DMS 273 (cell line): Measurements from ENCODE around the gene CD93.
A peak's percentile ranks its signal among the peaks of the same experiment; 100 is the strongest.

Experiments
- DNase-seq: peaks from one replicate; lab custom pipeline; 2025; ENCODE audit not compliant: unreplicated experiment; lab: John Stamatoyannopoulos, UW

Gene CD93

DNA sequence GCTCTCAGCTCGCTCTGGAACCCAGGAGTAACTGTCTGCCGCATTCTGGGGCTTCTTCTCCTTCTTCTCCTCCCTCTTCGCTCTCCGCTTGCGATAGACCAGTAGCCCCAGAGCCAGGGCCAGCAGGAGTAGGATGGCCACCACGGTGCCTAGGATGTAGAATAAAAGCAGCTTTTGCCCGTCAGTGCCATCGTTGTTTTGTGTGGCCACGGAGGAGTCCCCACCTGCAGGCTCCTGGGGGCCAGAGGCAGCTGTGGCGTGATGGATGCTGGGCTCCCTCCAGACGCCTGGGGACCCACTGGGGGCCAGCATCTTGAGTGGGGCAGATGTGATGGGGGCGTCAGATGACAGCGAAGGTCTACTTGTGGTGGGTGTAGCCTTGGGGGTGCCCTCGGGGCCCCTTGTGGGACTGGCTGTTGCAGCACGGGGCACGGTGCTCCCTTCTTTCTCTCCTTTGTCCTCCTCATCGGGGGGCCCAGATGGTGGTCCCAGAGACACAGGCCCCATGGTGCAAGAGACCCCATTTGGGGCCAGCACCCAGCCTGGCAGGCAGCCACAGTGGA lies 1.8 kb downstream of the CD93 start:
- DNase-seq, result no peak

DNA sequence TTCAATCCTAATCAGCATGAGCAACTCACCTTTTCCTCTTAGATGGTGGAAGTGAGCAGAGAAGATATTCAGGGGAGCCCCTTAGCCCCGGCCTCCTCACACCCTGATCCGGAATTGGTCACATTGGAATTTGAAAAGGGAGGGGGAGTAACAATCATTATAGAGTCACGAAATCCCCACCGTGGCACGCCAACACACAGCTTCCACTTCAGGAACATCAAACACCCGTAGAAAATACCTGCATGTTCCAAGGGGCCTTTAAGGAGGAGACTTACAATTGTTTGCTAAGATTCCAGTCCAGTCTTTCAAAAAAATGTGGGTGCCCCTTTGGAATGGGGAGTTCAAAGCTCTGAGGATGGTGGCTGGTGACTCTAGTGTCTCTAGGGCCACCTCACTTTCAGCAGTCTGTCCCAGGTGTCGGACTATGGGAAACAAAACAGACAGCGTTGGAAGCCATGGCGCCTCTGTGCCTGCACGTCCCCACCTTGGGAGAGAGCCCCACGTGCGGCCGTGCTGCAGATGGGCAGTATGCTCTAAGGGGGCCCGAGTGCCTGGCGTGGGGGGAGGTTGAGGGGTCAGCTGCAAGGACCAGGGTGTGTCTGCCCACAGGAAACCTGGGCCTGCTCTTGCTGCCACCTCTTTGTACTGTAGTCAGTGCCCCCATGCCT lies 2.4 kb downstream of the CD93 start:
- DNase-seq, result no peak

DNA sequence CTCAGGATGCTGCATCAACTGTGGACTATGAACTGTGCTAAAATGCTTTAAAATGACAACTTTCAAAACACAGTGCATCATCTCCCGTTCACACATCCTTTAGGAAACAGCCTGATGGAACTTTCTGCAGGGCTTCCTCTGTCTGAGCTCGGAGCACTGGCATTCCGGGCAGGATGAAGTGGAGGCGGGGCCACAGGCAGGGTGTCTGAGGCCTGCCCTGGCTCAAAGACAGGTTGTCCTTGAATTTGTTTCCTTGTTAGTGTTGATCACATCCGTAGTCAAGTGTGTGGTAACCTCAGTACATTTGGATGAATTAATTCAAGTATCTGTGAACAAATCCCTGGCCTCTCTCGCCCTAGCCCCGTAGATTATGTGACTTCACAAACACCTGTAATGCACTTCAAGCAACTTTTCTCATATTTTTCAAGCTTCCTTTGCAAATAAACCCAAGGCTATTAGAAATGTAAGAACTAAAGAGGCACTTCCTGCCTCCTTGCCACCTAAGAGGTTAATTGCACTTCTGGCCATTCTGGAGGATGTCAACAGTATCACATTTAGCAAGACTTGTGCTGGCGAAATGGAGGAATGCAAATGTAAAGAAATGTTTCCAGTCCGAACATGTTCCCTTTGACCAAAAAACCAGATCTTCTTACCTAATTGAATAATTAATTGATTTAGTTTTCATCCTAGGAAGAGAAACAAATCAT lies 3.1 kb downstream of the CD93 start:
- no peak for DNase-seq

GRCh38 chr20:23081263-23081819 lies 4.8 kb downstream of the CD93 start:
- DNase-seq, result no peak

GRCh38 chr20:23080521-23080920 lies 5.6 kb downstream of the CD93 start:
- no peak for DNase-seq

DNA sequence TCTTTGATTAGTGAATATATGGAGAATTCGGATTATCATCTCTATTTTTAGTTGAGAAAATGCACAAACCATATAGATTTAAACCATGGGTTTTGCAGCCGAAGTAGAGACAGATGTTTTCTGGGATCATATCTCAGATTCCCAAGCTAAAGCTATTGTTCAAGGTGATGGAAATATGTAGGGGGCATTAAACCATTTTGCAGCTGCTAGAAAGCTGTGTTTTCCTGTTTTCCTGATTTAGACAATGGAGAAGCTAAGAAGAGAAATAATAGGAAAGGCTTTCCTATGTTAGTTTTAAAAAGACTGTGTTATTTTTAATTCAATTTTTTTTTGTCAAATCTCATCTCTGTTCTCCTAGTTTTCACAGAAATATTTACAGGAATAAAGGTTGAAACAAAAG lies 6.2 kb downstream of the CD93 start:
- DNase-seq, result no peak

DNA sequence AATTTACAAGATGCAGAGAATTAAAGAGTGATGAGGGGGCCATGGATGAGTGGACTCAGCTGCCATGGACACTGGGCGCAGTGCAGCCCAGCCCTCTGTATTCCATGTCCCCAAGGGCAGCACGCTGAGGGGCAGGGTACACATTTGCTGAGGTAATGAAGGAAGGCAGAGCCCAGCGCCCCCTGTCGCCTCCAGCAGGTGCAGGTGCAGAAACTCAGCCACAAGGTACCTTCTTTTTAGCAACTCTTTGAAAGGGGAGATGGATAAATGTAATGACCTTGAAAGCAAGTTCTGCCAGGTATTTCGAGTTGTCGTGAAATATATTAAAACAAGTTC lies 7.1 kb downstream of the CD93 start:
- peak; percentile 43 for DNase-seq

- no peak for DNase-seq
Measured at GRCh38 chr20:23078351-23079015, 7.6 kb downstream of the CD93 start.

DNA sequence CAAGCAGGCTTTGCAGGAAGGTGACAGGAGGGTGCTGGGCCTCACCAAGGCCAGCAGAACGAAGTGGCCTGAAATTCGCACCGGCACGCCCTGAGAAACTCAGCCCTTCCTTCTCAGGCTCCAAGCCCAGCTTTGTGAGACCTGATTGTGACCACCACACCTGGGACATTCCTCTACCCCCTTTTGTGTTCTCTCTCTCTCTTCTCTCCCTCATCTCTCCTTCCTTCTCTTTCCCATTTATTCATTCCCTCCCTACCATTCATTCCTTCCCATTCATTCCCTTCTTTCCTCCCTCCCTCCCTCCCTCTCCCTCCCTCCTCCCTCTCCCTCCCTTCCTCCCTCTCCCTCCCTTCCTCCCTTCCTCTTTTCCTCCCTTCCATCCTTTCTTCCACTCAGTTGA lies 8.8 kb downstream of the CD93 start:
- no peak for DNase-seq

DNA sequence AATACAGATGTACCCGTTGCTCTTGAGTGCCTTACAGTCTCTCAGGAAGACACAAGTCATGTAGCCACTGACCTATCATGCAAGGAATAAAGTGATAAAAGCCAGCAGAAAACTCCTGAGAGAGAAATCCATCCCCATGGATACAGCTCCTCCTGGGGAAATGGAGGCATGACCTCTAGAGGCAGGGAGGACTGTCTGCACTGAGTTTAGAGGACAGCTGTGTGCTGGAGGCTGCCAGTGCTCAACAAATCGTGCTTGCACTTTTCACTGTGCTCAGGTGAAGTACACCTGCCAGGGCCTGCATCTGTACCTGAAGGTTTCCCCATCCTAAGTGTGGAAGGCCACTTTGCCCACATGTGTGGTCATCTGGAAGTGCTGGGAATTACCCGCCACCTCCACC lies 12.1 kb downstream of the CD93 start:
- DNase-seq, result no peak

GRCh38 chr20:23072892-23073586 lies 13.1 kb downstream of the CD93 start:
- DNase-seq, result no peak

GRCh38 chr20:23071996-23072395 lies 14.1 kb downstream of the CD93 start:
- DNase-seq, result no peak

DNA sequence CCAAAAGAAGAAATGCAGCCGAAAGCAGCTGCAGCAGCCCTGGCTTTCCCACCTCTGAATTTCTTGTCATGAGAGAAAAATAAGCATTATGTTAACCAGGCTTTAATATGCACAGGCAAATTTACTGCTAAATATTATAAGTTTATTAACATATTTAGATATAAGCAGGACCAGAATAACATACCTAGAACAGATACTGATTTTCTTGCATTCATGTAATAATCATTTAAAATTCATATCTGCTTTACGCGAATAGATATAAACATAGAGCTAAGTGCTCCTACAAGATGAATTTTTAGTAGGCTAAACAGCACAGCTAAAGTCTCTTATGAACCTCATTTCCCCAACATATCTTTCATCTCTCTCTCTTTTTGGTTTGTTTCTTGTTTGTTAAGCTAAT lies 14.7 kb downstream of the CD93 start:
- DNase-seq, result no peak

- no peak for DNase-seq
Measured at GRCh38 chr20:23069108-23069507, 17.0 kb downstream of the CD93 start.

- DNase-seq, result no peak
Measured at GRCh38 chr20:23068283-23068682, 17.8 kb downstream of the CD93 start.

DNA sequence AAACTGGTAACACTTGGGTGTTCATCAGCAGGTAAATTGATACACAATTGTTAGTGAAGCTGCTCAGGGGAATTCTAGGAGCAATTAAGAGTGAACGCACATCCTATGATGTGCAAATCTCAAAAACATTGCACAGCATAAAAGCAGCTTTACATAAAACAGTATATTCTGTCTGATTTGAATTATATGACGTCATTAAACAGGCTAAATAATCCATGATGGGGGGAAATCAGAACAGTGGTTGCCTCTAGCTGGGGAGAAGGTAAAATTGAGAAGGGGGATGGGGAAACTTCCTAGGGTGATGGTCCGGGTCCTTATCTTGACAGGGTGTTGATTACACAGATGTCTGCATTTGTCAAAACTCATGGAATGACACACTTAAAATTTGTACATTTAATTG lies 19.4 kb downstream of the CD93 start:
- no peak for DNase-seq

DNA sequence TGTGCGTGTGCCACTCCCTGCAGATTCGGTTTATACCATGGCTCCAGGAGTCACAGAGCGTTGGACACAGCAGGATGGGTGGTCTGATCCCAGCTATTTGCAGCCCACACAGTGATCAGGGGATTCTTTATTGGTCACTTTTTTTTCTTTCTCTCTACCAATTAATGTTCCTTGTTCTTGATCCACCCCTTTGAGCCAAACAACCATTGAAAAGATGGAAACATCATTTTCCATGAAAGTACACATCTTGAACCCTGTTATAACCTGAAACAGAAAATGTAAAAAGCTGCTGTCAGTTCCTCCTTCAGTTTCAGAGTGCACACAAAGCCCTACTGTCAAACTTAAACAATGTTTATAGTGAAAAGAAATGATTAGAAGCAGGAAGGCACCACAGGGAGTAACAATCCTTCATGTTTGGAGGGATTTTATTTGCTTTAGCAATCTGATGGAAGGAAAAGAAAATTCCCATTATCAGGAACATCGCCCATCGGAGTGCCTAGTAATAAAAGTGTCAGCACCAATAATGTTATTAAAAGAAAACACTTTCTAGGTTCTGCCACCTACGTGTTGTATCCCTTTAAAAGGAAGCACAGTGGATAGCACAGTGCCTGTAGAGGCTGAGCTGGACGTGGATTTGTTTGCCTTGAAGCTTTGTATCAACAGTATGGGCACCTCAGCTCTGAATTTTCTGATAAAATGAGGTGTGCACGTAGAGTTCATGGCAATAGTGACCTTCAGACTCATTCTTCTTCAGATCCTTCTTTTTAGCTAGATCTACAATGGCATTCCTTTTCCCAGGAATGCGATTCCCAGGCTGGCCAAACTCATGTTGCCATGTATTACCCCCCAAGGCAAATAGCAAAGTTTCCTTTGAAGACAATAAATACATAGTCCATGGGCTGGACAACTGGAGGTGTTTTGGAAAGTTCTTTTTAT lies 20.6 kb downstream of the CD93 start:
- DNase-seq, result no peak

DNA sequence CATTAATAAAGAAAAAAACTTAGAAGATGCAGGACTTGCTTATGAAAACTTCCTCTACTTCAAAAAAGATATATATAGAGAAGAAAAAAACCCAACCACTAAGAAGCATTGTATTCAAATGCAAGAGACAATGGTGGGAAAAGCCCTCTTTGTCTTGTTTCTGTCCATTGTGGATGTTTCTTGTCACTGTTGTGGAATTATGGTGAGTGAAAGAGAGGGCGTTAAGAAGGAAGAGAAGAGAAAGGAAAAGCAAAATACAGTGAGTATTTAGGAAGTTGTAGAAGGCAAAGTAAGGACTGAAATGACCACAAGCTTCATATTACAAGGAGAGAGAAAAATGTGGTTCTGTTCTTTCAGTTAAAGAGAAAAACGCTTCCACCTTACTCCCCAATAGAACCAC lies 22.5 kb downstream of the CD93 start:
- no peak for DNase-seq

DNA sequence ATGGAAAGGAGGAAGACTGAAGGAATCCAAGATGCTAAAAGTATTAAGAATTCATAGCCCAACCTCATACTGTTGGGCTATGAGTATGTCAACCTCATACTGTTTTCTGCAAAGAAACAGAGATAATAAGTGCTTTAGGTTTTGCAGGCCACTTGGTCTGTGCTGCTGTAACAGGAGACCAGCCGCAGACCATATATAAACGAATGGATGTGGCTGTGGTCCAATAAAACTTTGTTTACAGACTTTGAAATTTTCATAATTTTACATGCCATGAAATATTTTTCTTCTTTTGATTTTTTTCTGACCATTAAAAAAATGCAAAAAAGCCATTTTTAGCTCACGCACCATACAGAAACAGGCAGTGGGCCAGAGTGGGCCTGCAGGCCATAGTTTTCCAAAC lies 23.0 kb downstream of the CD93 start:
- no peak for DNase-seq

DNA sequence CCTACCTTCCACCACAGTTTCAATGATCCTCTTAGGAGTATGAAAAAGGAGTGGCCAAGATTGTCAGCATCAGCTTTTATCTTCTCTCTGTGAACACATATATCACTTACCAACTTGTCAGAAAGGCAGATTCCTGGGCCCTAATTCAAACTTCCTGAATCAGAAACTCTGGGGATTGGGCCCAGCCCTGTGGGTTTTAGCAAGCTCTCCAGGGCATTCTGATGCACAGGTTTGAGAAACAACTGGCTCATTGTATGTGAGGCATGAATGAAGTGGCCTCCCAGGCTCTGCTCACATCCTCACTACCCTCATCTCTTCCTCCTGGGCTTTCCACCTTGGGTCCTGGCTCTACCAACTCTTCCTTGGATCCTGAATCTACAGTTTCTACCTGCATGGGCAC lies 23.5 kb downstream of the CD93 start:
- no peak for DNase-seq
